Measurements from ENCODE around the gene TPD52L1.

TPD52L1 gene

GRCh38 chr6:125219361-125219895 lies 65.9 kb downstream of the TPD52L1 start:
- DNase-seq (ENCODE audit: low spot score) = no peak
- no peak overlapping the region for H3K27ac ChIP-seq
- no peak for TF ChIP-seq CTCF (conservative IDR thresholded peaks at IDR 0.05; ENCODE audit: low read depth)
- POLR2A ChIA-PET (ENCODE audit: low non-redundant PET) = no interaction called here
- CTCF ChIA-PET = interaction anchor here (2.0 kb wide), 1 partner anchor 27 kb away, joined by 8 read pairs; no protein-coding TSS in a partner anchor

GRCh38 chr6:125220712-125221111 lies 67.1 kb downstream of the TPD52L1 start:
- POLR2A ChIA-PET (ENCODE audit: low non-redundant PET) = no interaction called here
- no peak for DNase-seq (ENCODE audit: low spot score)
- no peak overlapping the region for H3K27ac ChIP-seq
- CTCF ChIA-PET = interaction anchor here (2.0 kb wide), 1 partner anchor 28 kb away, joined by 8 read pairs; no protein-coding TSS in a partner anchor
- TF ChIP-seq CTCF (conservative IDR thresholded peaks at IDR 0.05; ENCODE audit: low read depth) = no peak

GRCh38 chr6:125222531-125223455 lies 69.2 kb downstream of the TPD52L1 start:
- no peak for DNase-seq (ENCODE audit: low spot score)
- TF ChIP-seq CTCF (conservative IDR thresholded peaks at IDR 0.05; ENCODE audit: low read depth) = no peak
- ChIA-PET POLR2A (ENCODE audit: low non-redundant PET) (no interaction called here), CTCF (interaction anchor here (0.6 kb wide), 1 partner anchor 1359 kb away, joined by 3 read pairs; no protein-coding TSS in a partner anchor)
- H3K27ac ChIP-seq = no peak overlapping the region

- TF ChIP-seq CTCF (conservative IDR thresholded peaks at IDR 0.05; ENCODE audit: low read depth) = no peak
- DNase-seq (ENCODE audit: low spot score) = no peak
- ChIA-PET POLR2A (ENCODE audit: low non-redundant PET) (no interaction called here), CTCF (no interaction called here)
- no peak overlapping the region for H3K27ac ChIP-seq
Observed at GRCh38 chr6:125224231-125224861, 70.8 kb downstream of the TPD52L1 start.

- H3K27ac ChIP-seq = no peak overlapping the region
- POLR2A ChIA-PET (ENCODE audit: low non-redundant PET) = no interaction called here
- CTCF ChIA-PET = no interaction called here
- no peak for TF ChIP-seq CTCF (conservative IDR thresholded peaks at IDR 0.05; ENCODE audit: low read depth)
- no peak for DNase-seq (ENCODE audit: low spot score)
Observed at GRCh38 chr6:125227244-125227643, 73.7 kb downstream of the TPD52L1 start.

- ChIA-PET POLR2A (ENCODE audit: low non-redundant PET) (interaction anchor here (0.6 kb wide), 1 partner anchor 33 kb away, joined by 3 read pairs; no protein-coding TSS in a partner anchor), CTCF (interaction anchor here (0.6 to 1.1 kb wide), 3 partner anchors 27 to 499 kb away, joined by 3 read pairs; no protein-coding TSS in a partner anchor)
- TF ChIP-seq CTCF (conservative IDR thresholded peaks at IDR 0.05; ENCODE audit: low read depth) = no peak
- no peak for DNase-seq (ENCODE audit: low spot score)
- no peak overlapping the region for H3K27ac ChIP-seq
Observed at GRCh38 chr6:125228981-125229479, 75.5 kb downstream of the TPD52L1 start.

All from RWPE1 (cell line).